H9 (cell line): Measurements from ENCODE around the gene RMI2. TPM values are rescaled to one million over a fixed set of nuclear protein-coding genes. Genes with fewer than 3 reads are reported as not detected.

Experiments used
- DNase-seq: peaks from one replicate; pipeline ENCODE4 v3.0.0-alpha.2; 2017
- H2AFZ ChIP-seq: one replicate; pipeline ENCODE4 v1.6.1; 2013; ENCODE audit warnings: mild to moderate bottlenecking, low read length, control low read depth, moderate library complexity
- H2AK5ac ChIP-seq: 2 replicates; pipeline ENCODE4 v1.6.1; 2013; ENCODE audit warnings: low read length, control low read depth, mixed read lengths; ENCODE audit not compliant: insufficient read length
- H2BK120ac ChIP-seq: one replicate; pipeline ENCODE4 v1.6.1; 2013; ENCODE audit warnings: low read depth, mild to moderate bottlenecking, low read length, control low read depth, inconsistent platforms; ENCODE audit not compliant: poor library complexity, severe bottlenecking
- H2BK12ac ChIP-seq: 2 replicates; pipeline ENCODE4 v1.6.1; 2013; ENCODE audit warnings: low read length, control low read depth, mixed read lengths, low read depth; ENCODE audit not compliant: insufficient read length
- H2BK15ac ChIP-seq: 2 replicates; pipeline ENCODE4 v1.6.1; 2013; ENCODE audit warnings: low read depth, low read length, control low read depth
- H2BK20ac ChIP-seq: one replicate; pipeline ENCODE4 v1.6.1; 2013; ENCODE audit warnings: low read depth, mild to moderate bottlenecking, low read length, control low read depth, inconsistent platforms; ENCODE audit not compliant: poor library complexity, severe bottlenecking
- H2BK5ac ChIP-seq: 2 replicates; pipeline ENCODE4 v1.6.1; 2013; ENCODE audit warnings: low read length, control low read depth, mixed read lengths; ENCODE audit not compliant: insufficient read length
- H3K14ac ChIP-seq: 2 replicates; pipeline ENCODE4 v1.6.1; 2013; ENCODE audit warnings: low read length, control low read depth; ENCODE audit not compliant: insufficient read depth
- H3K18ac ChIP-seq: 2 replicates; pipeline ENCODE4 v1.6.1; 2013; ENCODE audit warnings: low read depth, mild to moderate bottlenecking, mixed read lengths, low read length, control low read depth; ENCODE audit not compliant: insufficient read length
- H3K23ac ChIP-seq: 2 replicates; pipeline ENCODE4 v1.6.1; 2013; ENCODE audit warnings: low read length, control low read depth, mixed read lengths, low read depth; ENCODE audit not compliant: insufficient read length
- H3K23me2 ChIP-seq: 2 replicates; pipeline ENCODE4 v1.6.1; 2013; ENCODE audit warnings: low read depth, mild to moderate bottlenecking, mixed read lengths, low read length, control low read depth; ENCODE audit not compliant: insufficient read length, poor library complexity, severe bottlenecking
- H3K27ac ChIP-seq: 2 replicates; pipeline ENCODE4 v1.5.1; 2013; ENCODE audit warnings: low read length, control low read depth, mixed read lengths, low read depth; ENCODE audit not compliant: insufficient read length
- H3K27me3 ChIP-seq: 2 replicates; pipeline ENCODE4 v1.6.1; 2013; ENCODE audit warnings: low read length, control low read depth, inconsistent platforms; ENCODE audit not compliant: insufficient read depth
- H3K4ac ChIP-seq: 2 replicates; pipeline ENCODE4 v1.6.1; 2013; ENCODE audit warnings: low read depth, mild to moderate bottlenecking, control low read depth, inconsistent platforms, low read length, moderate library complexity
- H3K4me1 ChIP-seq: 2 replicates; pipeline ENCODE4 v1.6.1; 2013; ENCODE audit warnings: low read length, control low read depth, inconsistent platforms; ENCODE audit not compliant: insufficient read depth
- H3K4me2 ChIP-seq: 2 replicates; pipeline ENCODE4 v1.6.1; 2013; ENCODE audit warnings: low read length, control low read depth, mixed read lengths; ENCODE audit not compliant: insufficient read length, insufficient read depth
- H3K56ac ChIP-seq: 2 replicates; pipeline ENCODE4 v1.6.1; 2013; ENCODE audit warnings: low read depth, mild to moderate bottlenecking, mixed read lengths, low read length, control low read depth; ENCODE audit not compliant: insufficient read length
- H3K79me1 ChIP-seq: 2 replicates; pipeline ENCODE4 v1.6.1; 2013; ENCODE audit warnings: low read depth, mild to moderate bottlenecking, moderate library complexity, low read length, control low read depth, inconsistent platforms; ENCODE audit not compliant: insufficient read depth, poor library complexity, severe bottlenecking
- H3K79me2 ChIP-seq: 2 replicates; pipeline ENCODE4 v1.6.1; 2013; ENCODE audit warnings: low read length, control low read depth, inconsistent platforms; ENCODE audit not compliant: insufficient read depth
- H3K9ac ChIP-seq: 2 replicates; pipeline ENCODE4 v1.6.1; 2013; ENCODE audit warnings: low read length, control low read depth, mixed read lengths; ENCODE audit not compliant: insufficient read length; ENCODE audit errors: extremely low read depth
- H3K9me3 ChIP-seq: one replicate; pipeline ENCODE4 v1.6.1; 2013; ENCODE audit warnings: low read depth, low read length, inconsistent platforms; ENCODE audit not compliant: control insufficient read depth
- H3T11ph ChIP-seq: one replicate; pipeline ENCODE4 v1.6.1; 2013; ENCODE audit warnings: mild to moderate bottlenecking, low read length, control low read depth, inconsistent platforms
- H4K20me1 ChIP-seq: one replicate; pipeline ENCODE4 v1.6.1; 2013; ENCODE audit not compliant: control insufficient read depth, insufficient read length, insufficient read depth
- H4K5ac ChIP-seq: 2 replicates; pipeline ENCODE4 v1.6.1; 2013; ENCODE audit warnings: low read depth, mild to moderate bottlenecking, mixed read lengths, low read length, control low read depth; ENCODE audit not compliant: insufficient read length
- H4K8ac ChIP-seq: replicated peaks from 2 replicates; pipeline ENCODE4 v1.6.1; 2013; ENCODE audit warnings: low read length, control low read depth, mixed read lengths, low read depth; ENCODE audit not compliant: insufficient read length
- H4K91ac ChIP-seq: 2 replicates; pipeline ENCODE4 v1.6.1; 2013; ENCODE audit warnings: low read depth, mild to moderate bottlenecking, moderate library complexity, mixed read lengths, low read length, control low read depth; ENCODE audit not compliant: insufficient read length
- H3K27ac Mint-ChIP-seq, 3 experiments: 2 replicates in 2 of 3; 3 replicates in 1 of 3; pipeline ENCODE4 v1.8.0; 2020 to 2021; ENCODE audit warnings: mixed read lengths in 3 of 3, mild to moderate bottlenecking in 1 of 3, moderate library complexity in 1 of 3
- H3K27me3 Mint-ChIP-seq: 2 replicates; pipeline ENCODE4 v1.8.0; 2021; ENCODE audit warnings: low read depth, mild to moderate bottlenecking, moderate library complexity, mixed read lengths
- H3K36me3 Mint-ChIP-seq, 3 experiments: 2 replicates in 2 of 3; 3 replicates in 1 of 3; pipeline ENCODE4 v1.8.0; 2020 to 2021; ENCODE audit warnings: low read depth in 3 of 3, mixed read lengths in 3 of 3; ENCODE audit not compliant: insufficient read depth in 1 of 3
- H3K4me1 Mint-ChIP-seq, 2 experiments: 2 replicates each; pipeline ENCODE4 v1.8.0; 2020; ENCODE audit warnings: mixed read lengths in 2 of 2
- H3K4me3 Mint-ChIP-seq, 2 experiments: 2 replicates in 1 of 2; 3 replicates in 1 of 2; pipeline ENCODE4 v1.8.0; 2020 to 2021; ENCODE audit warnings: mild to moderate bottlenecking in 2 of 2, mixed read lengths in 2 of 2, moderate library complexity in 1 of 2
- H3K9me3 Mint-ChIP-seq, 2 experiments: 2 replicates in 1 of 2; 3 replicates in 1 of 2; pipeline ENCODE4 v1.8.0; 2020; ENCODE audit warnings: mild to moderate bottlenecking in 2 of 2, mixed read lengths in 2 of 2, moderate library complexity in 1 of 2
- CTCF ChIP-seq: fragments of 200-600 bp; sonication (generic); conservative IDR thresholded peaks from 3 replicates; pipeline ENCODE4 v1.8.0; 2021; ENCODE audit warnings: antibody characterized with exemption, mild to moderate bottlenecking
- WGBS: extraction: QIAGEN DNeasy Blood & Tissue Kit; methylation state at CpG from one replicate; pipeline ENCODE4 v1.1.7; 2013; ENCODE audit warnings: missing lambda C conversion rate, low lambda C conversion rate, mixed read lengths; ENCODE audit not compliant: insufficient read length; ENCODE audit errors: extremely low coverage; 5-methylcytosine and 5-hydroxymethylcytosine counted together
- total RNA-seq: library from RNA; stranded (reverse); gene quantifications from 2 replicates; pipeline ENCODE4 v1.2.1, GENCODE V29; 2021

RMI2 gene
- total RNA-seq, 1 experiment from 2014 or later: 57.6 TPM

- no peak overlapping the region for H3K4ac ChIP-seq
- H3K56ac ChIP-seq: no peak overlapping the region
- no peaks in the 10 kb centered on the region; the same call in 1 of the 2 replicates for H3K27me3 Mint-ChIP-seq
Measured at GRCh38 chr16:11395008-11395948, 50.0 kb downstream of the RMI2 start.

More at GRCh38 chr16:11395008-11395948, 50.0 kb downstream of the RMI2 start:
- Histone ChIP-seq H3K27ac (no peak overlapping the region), H2BK12ac (no peak overlapping the region), H4K91ac (no peak overlapping the region), H3K4me1 (no peaks in the 10 kb centered on the region), H3K23ac (no peak overlapping the region), H3K4me2 (no peak overlapping the region), H3T11ph (no peak overlapping the region), H2BK120ac (no peak overlapping the region), H3K14ac (no peak overlapping the region), H2BK20ac (no peak overlapping the region), H2AFZ (no peak overlapping the region), H3K9ac (no peak overlapping the region), H3K9me3 (no peaks in the 10 kb centered on the region), H2BK15ac (no peak overlapping the region), H3K23me2 (no peaks in the 10 kb centered on the region), H3K18ac (no peak overlapping the region), H3K27me3 (no peaks in the 10 kb centered on the region), H4K5ac (no peak overlapping the region), H3K79me2 (no peaks in the 10 kb centered on the region), H4K20me1 (no peaks in the 10 kb centered on the region), H2AK5ac (no peak overlapping the region), H2BK5ac (no peak overlapping the region), H4K8ac (no peak overlapping the region), H3K79me1 (no peaks in the 10 kb centered on the region)
- H3K4me1 Mint-ChIP-seq: peaks cover 18 to 25% of the 10 kb centered on the region in 2 experiments
- H3K9me3 Mint-ChIP-seq: no peaks in the 10 kb centered on the region
- WGBS: no CpG with 5 or more reads among the region's 22 CpGs
- TF ChIP-seq CTCF: no peak
- no peak overlapping the region for H3K27ac Mint-ChIP-seq
- H3K4me3 Mint-ChIP-seq: no peak overlapping the region
- no peaks in the 10 kb centered on the region for H3K36me3 Mint-ChIP-seq
- DNase-seq: no peak
